ENCODE measurements around the gene CCDC57. TPM values are rescaled to one million over a fixed set of nuclear protein-coding genes. Genes with fewer than 3 reads are reported as not detected.
A peak's percentile ranks its signal among the peaks of the same experiment; 100 is the strongest.

The CCDC57 gene
- total and polyA plus RNA-seq, 10 donors, result 28.8 to 164 (median 51.9) TPM

GRCh38 chr17:82105882-82106687 is 106.6 kb downstream of the CCDC57 start:
- DNase-seq, result peak; percentile 91
- peak overlapping the region; percentile 2 to 68 (median 36) for H3K4me3 ChIP-seq
- WGBS, 5 donors, result 12 to 24% (median 14%) methylated on average over 19 to 24 of the region's 24 CpGs
- peaks cover 15 to 50% (median 35%) of the 10 kb centered on the region in 6 donors for H3K4me1 ChIP-seq
- intact Hi-C loops (cut with DNase I; ENCODE audit: low total_unique reads), result loop anchor here (10.0 kb wide), 1 partner anchor 61 kb away; no protein-coding TSS in a partner anchor
- H3K27me3 ChIP-seq (replicated peaks in 1 of 7), result no peaks in the 10 kb centered on the region
- H3K36me3 ChIP-seq, result no peaks in the 10 kb centered on the region
- peak overlapping the region; percentile 76 to 90 (median 83) for H3K27ac ChIP-seq
- no peaks in the 10 kb centered on the region for H3K9me3 ChIP-seq
- TF ChIP-seq POLR2AphosphoS5 (IDR thresholded peaks at IDR 0.05) (peak; percentile 88 to 93 (median 89)), POLR2A (IDR thresholded peaks at IDR 0.05) (peak in 1 of 3 donors; percentile 67), CTCF (IDR thresholded peaks at IDR 0.05 in 8 of 11, conservative IDR thresholded peaks at IDR 0.05 in 3 of 11) (peak in 10 of 11 experiments; percentile 14 to 65 (median 50))

GRCh38 chr17:82105417-82105881 is 107.2 kb downstream of the CCDC57 start:
- intact Hi-C loops (cut with DNase I; ENCODE audit: low total_unique reads), result loop anchor here (10.0 kb wide), 1 partner anchor 61 kb away; no protein-coding TSS in a partner anchor
- Histone ChIP-seq H3K9me3 (no peaks in the 10 kb centered on the region), H3K4me3 (peak overlapping the region in 5 of 8 donors; percentile 14 to 68 (median 38)), H3K27me3 (replicated peaks in 1 of 7) (no peaks in the 10 kb centered on the region), H3K27ac (peak overlapping the region; percentile 76 to 90 (median 83)), H3K36me3 (no peaks in the 10 kb centered on the region), H3K4me1 (peaks cover 15 to 54% (median 37%) of the 10 kb centered on the region in 6 donors)
- TF ChIP-seq POLR2A (IDR thresholded peaks at IDR 0.05), result no peak
- no peak for TF ChIP-seq CTCF (IDR thresholded peaks at IDR 0.05 in 8 of 11, conservative IDR thresholded peaks at IDR 0.05 in 3 of 11)
- no peak for TF ChIP-seq POLR2AphosphoS5 (IDR thresholded peaks at IDR 0.05)
- DNase-seq, result peak; percentile 76
- 82 to 90% (median 87%) methylated on average over 9 to 13 of the region's 13 CpGs for WGBS, 5 donors

- DNase-seq, result no peak
- WGBS, 5 donors, result 88 to 97% (median 95%) methylated on average over 9 to 11 of the region's 11 CpGs
These were observed 107.7 kb downstream of the CCDC57 start for GRCh38 chr17:82104797-82105416.

More at GRCh38 chr17:82104797-82105416, 107.7 kb downstream of the CCDC57 start:
- H3K4me3 ChIP-seq, result no peak overlapping the region
- no peaks in the 10 kb centered on the region for H3K9me3 ChIP-seq
- peaks cover 15 to 59% (median 41%) of the 10 kb centered on the region in 6 donors for H3K4me1 ChIP-seq
- no peaks in the 10 kb centered on the region for H3K27me3 ChIP-seq (replicated peaks in 1 of 7)
- peak overlapping the region in 2 of 8 donors; percentile 87 to 90 for H3K27ac ChIP-seq
- TF ChIP-seq POLR2A (IDR thresholded peaks at IDR 0.05) (no peak), POLR2AphosphoS5 (IDR thresholded peaks at IDR 0.05) (no peak), CTCF (IDR thresholded peaks at IDR 0.05 in 8 of 11, conservative IDR thresholded peaks at IDR 0.05 in 3 of 11) (no peak)
- intact Hi-C loops (cut with DNase I; ENCODE audit: low total_unique reads), result loop anchor here (10.0 kb wide), 1 partner anchor 60 kb away; no protein-coding TSS in a partner anchor
- no peaks in the 10 kb centered on the region for H3K36me3 ChIP-seq
